ENCODE data around the gene PTN.

PTN gene

GRCh38 chr7:137343281-137343841 is at the start of gene PTN:
TSS of gene PTN (minus strand) at chr7:137343733. CDS start at chr7:137254973, 88,760 bp downstream.
- DNase-seq (ENCODE audit: low read depth in 1 of 2, low spot score in 1 of 2): no peak

GRCh38 chr7:137390076-137390475 is 46.5 kb upstream of the PTN start:
- no peak for DNase-seq (ENCODE audit: low read depth in 1 of 2, low spot score in 1 of 2)

- DNase-seq (ENCODE audit: low read depth in 1 of 2, low spot score in 1 of 2): no peak
Measured at GRCh38 chr7:137388916-137389315, 45.4 kb upstream of the PTN start.

GRCh38 chr7:137386966-137387365 is 43.4 kb upstream of the PTN start:
- DNase-seq (ENCODE audit: low read depth in 1 of 2, low spot score in 1 of 2): no peak

- DNase-seq (ENCODE audit: low read depth in 1 of 2, low spot score in 1 of 2): no peak
Measured at GRCh38 chr7:137381045-137381444, 37.5 kb upstream of the PTN start.

- no peak for DNase-seq (ENCODE audit: low read depth in 1 of 2, low spot score in 1 of 2)
Measured at GRCh38 chr7:137373507-137373906, 30.0 kb upstream of the PTN start.

- DNase-seq (ENCODE audit: low read depth in 1 of 2, low spot score in 1 of 2): no peak
Measured at GRCh38 chr7:137371616-137372015, 28.1 kb upstream of the PTN start.

- no peak for DNase-seq (ENCODE audit: low read depth in 1 of 2, low spot score in 1 of 2)
Measured at GRCh38 chr7:137366995-137367394, 23.5 kb upstream of the PTN start.

GRCh38 chr7:137363683-137364082 is 20.1 kb upstream of the PTN start:
- DNase-seq (ENCODE audit: low read depth in 1 of 2, low spot score in 1 of 2): no peak

GRCh38 chr7:137360087-137360679 is 16.6 kb upstream of the PTN start:
- no peak for DNase-seq (ENCODE audit: low read depth in 1 of 2, low spot score in 1 of 2)

- DNase-seq (ENCODE audit: low read depth in 1 of 2, low spot score in 1 of 2): no peak
Measured at GRCh38 chr7:137354961-137355360, 11.4 kb upstream of the PTN start.

GRCh38 chr7:137354396-137354795 is 10.9 kb upstream of the PTN start:
- no peak for DNase-seq (ENCODE audit: low read depth in 1 of 2, low spot score in 1 of 2)

GRCh38 chr7:137351941-137352340 is 8.4 kb upstream of the PTN start:
- DNase-seq (ENCODE audit: low read depth in 1 of 2, low spot score in 1 of 2): no peak

- no peak for DNase-seq (ENCODE audit: low read depth in 1 of 2, low spot score in 1 of 2)
Measured at GRCh38 chr7:137345799-137346449, 2.4 kb upstream of the PTN start.

- no peak for DNase-seq (ENCODE audit: low read depth in 1 of 2, low spot score in 1 of 2)
Measured at GRCh38 chr7:137342828-137343261, 688 bp downstream of the PTN start.

GRCh38 chr7:137342265-137342664 is 1.3 kb downstream of the PTN start:
- DNase-seq (ENCODE audit: low read depth in 1 of 2, low spot score in 1 of 2): no peak

GRCh38 chr7:137337902-137338301 is 5.6 kb downstream of the PTN start:
- no peak for DNase-seq (ENCODE audit: low read depth in 1 of 2, low spot score in 1 of 2)

GRCh38 chr7:137335814-137336213 is 7.7 kb downstream of the PTN start:
- no peak for DNase-seq (ENCODE audit: low read depth in 1 of 2, low spot score in 1 of 2)

GRCh38 chr7:137331378-137331777 is 12.2 kb downstream of the PTN start:
- DNase-seq (ENCODE audit: low read depth in 1 of 2, low spot score in 1 of 2): no peak

- no peak for DNase-seq (ENCODE audit: low read depth in 1 of 2, low spot score in 1 of 2)
Measured at GRCh38 chr7:137329411-137329810, 14.1 kb downstream of the PTN start.

- no peak for DNase-seq (ENCODE audit: low read depth in 1 of 2, low spot score in 1 of 2)
Measured at GRCh38 chr7:137328373-137329120, 15.0 kb downstream of the PTN start.

GRCh38 chr7:137325927-137326326 is 17.6 kb downstream of the PTN start:
- DNase-seq (ENCODE audit: low read depth in 1 of 2, low spot score in 1 of 2): no peak
